Natural killer cell treated with Interleukin-12 subunit alpha and Interleukin-12 subunit beta and Interleukin-15 and Interleukin-18, amount 100 ng/mL, for 72 hours (primary cell): Measurements from ENCODE around the gene PHLDB3. TPM values are rescaled to one million over a fixed set of nuclear protein-coding genes. Genes with fewer than 3 reads are reported as not detected.

Experiments
- ATAC-seq, 2 donors: fragments of 150-1000 bp; cut with Tn5 transposase in 1 of 2; sonication (Bioruptor Pico), chemical (Tn5 transposase) in 1 of 2; 2 replicates each; pipeline ENCODE4 v1.10.0; 2021
- DNase-seq: peaks from one replicate; pipeline ENCODE4 v3.0.0; 2022; ENCODE audit warnings: low spot score
- H3K27ac Mint-ChIP-seq, 2 donors: 1 replicate in 1 of 2; 2 replicates in 1 of 2; pipeline ENCODE4 v1.8.0; 2022; ENCODE audit warnings: mixed read lengths in 2 of 2, mild to moderate bottlenecking in 1 of 2, moderate library complexity in 1 of 2
- H3K27me3 Mint-ChIP-seq, 2 donors: 1 replicate in 1 of 2; 2 replicates in 1 of 2; pipeline ENCODE4 v1.8.0; 2022; ENCODE audit warnings: mixed read lengths in 2 of 2
- H3K36me3 Mint-ChIP-seq: one replicate; pipeline ENCODE4 v1.8.0; 2022; ENCODE audit warnings: mixed read lengths
- H3K4me1 Mint-ChIP-seq, 2 donors: 1 replicate in 1 of 2; 2 replicates in 1 of 2; pipeline ENCODE4 v1.8.0; 2022; ENCODE audit warnings: low read depth in 2 of 2, mixed read lengths in 2 of 2, mild to moderate bottlenecking in 1 of 2
- H3K4me3 Mint-ChIP-seq: one replicate; pipeline ENCODE4 v1.8.0; 2022; ENCODE audit warnings: mixed read lengths
- H3K9me3 Mint-ChIP-seq: 2 replicates; pipeline ENCODE4 v1.8.0; 2022; ENCODE audit warnings: mixed read lengths
- total RNA-seq, 2 donors: library from RNA; stranded (reverse); gene quantifications; one replicate each; pipeline ENCODE4 v1.2.3, GENCODE V29; 2022

Gene PHLDB3
- total RNA-seq, 2 donors from 2014 or later, result 10.5 to 18.7 TPM

- no peak for ATAC-seq
- Mint-ChIP-seq H3K27me3 (peaks cover 0 to 5% of the 10 kb centered on the region in 2 donors), H3K27ac (peak within 1 kb of the TSS; percentile 80 to 90), H3K4me3 (peak within 1 kb of the TSS; percentile 89), H3K9me3 (no peaks in the 10 kb centered on the region), H3K36me3 (no peaks in the 10 kb centered on the region), H3K4me1 (peaks cover 14 to 24% of the 10 kb centered on the region in 2 donors)
- no peak for DNase-seq
Measured at GRCh38 chr19:43465468-43466120, 39.0 kb downstream of the PHLDB3 start, which contains the start of gene LYPD3. LYPD3 (minus strand) TSS chr19:43465608; CDS start chr19:43465571, 37 bp downstream.

GRCh38 chr19:43464134-43464775, 40.3 kb downstream of the PHLDB3 start:
- peak; percentile 57 to 70 for ATAC-seq
- Mint-ChIP-seq H3K36me3 (no peaks in the 10 kb centered on the region), H3K4me1 (peaks cover 14 to 24% of the 10 kb centered on the region in 2 donors), H3K27ac (peak overlapping the region; percentile 80 to 90), H3K27me3 (peaks cover 0 to 9% of the 10 kb centered on the region in 2 donors), H3K4me3 (peak overlapping the region; percentile 89), H3K9me3 (no peaks in the 10 kb centered on the region)
- peak; percentile 84 for DNase-seq

- H3K9me3 Mint-ChIP-seq, result no peaks in the 10 kb centered on the region
- H3K36me3 Mint-ChIP-seq, result no peaks in the 10 kb centered on the region
- H3K4me1 Mint-ChIP-seq, result peaks cover 14 to 24% of the 10 kb centered on the region in 2 donors
- H3K4me3 Mint-ChIP-seq, result peak overlapping the region; percentile 89
- H3K27ac Mint-ChIP-seq, result peak overlapping the region; percentile 80 to 90
- DNase-seq (peak; percentile 98), ATAC-seq (peak; percentile 95)
- peaks cover 0 to 9% of the 10 kb centered on the region in 2 donors for H3K27me3 Mint-ChIP-seq
Measured at GRCh38 chr19:43463381-43464133, 41.0 kb downstream of the PHLDB3 start.

GRCh38 chr19:43462785-43463380, 41.7 kb downstream of the PHLDB3 start:
- peaks cover 8 to 21% of the 10 kb centered on the region in 2 donors for H3K4me1 Mint-ChIP-seq
- ATAC-seq (no peak), DNase-seq (no peak)
- peaks cover 0 to 9% of the 10 kb centered on the region in 2 donors for H3K27me3 Mint-ChIP-seq
- H3K4me3 Mint-ChIP-seq, result peak overlapping the region; percentile 89
- peak overlapping the region; percentile 80 to 90 for H3K27ac Mint-ChIP-seq
- H3K9me3 Mint-ChIP-seq, result no peaks in the 10 kb centered on the region
- no peaks in the 10 kb centered on the region for H3K36me3 Mint-ChIP-seq

- peak; percentile 32 for DNase-seq
- Mint-ChIP-seq H3K4me3 (no peak overlapping the region), H3K27me3 (peaks cover 0 to 9% of the 10 kb centered on the region in 2 donors), H3K36me3 (no peaks in the 10 kb centered on the region), H3K9me3 (no peaks in the 10 kb centered on the region), H3K4me1 (peaks cover 4 to 20% of the 10 kb centered on the region in 2 donors), H3K27ac (no peak overlapping the region)
- no peak for ATAC-seq
Measured at GRCh38 chr19:43462383-43462782, 42.2 kb downstream of the PHLDB3 start.

GRCh38 chr19:43461303-43461702, 43.2 kb downstream of the PHLDB3 start:
- no peaks in the 10 kb centered on the region for H3K36me3 Mint-ChIP-seq
- peaks cover 0 to 9% of the 10 kb centered on the region in 2 donors for H3K27me3 Mint-ChIP-seq
- peaks cover 0 to 17% of the 10 kb centered on the region in 2 donors for H3K4me1 Mint-ChIP-seq
- ATAC-seq (no peak), DNase-seq (no peak)
- H3K9me3 Mint-ChIP-seq, result no peaks in the 10 kb centered on the region
- H3K27ac Mint-ChIP-seq, result no peak overlapping the region
- peak overlapping the region; percentile 10 for H3K4me3 Mint-ChIP-seq

GRCh38 chr19:43460362-43461016, 44.1 kb downstream of the PHLDB3 start:
- Mint-ChIP-seq H3K36me3 (no peaks in the 10 kb centered on the region), H3K4me1 (peaks cover 6 to 11% of the 10 kb centered on the region in 2 donors), H3K9me3 (no peaks in the 10 kb centered on the region), H3K4me3 (no peak overlapping the region), H3K27me3 (peaks cover 0 to 5% of the 10 kb centered on the region in 2 donors), H3K27ac (no peak overlapping the region)
- DNase-seq (peak; percentile 55), ATAC-seq (no peak)

GRCh38 chr19:43457809-43458208, 46.7 kb downstream of the PHLDB3 start:
- Mint-ChIP-seq H3K4me1 (peaks cover 0 to 8% of the 10 kb centered on the region in 2 donors), H3K27me3 (peaks cover 0 to 8% of the 10 kb centered on the region in 2 donors), H3K9me3 (no peaks in the 10 kb centered on the region), H3K4me3 (no peak overlapping the region), H3K36me3 (no peaks in the 10 kb centered on the region), H3K27ac (no peak overlapping the region)
- ATAC-seq, result no peak
- no peak for DNase-seq

- Mint-ChIP-seq H3K27me3 (peaks cover 5 to 12% of the 10 kb centered on the region in 2 donors), H3K4me3 (peak overlapping the region; percentile 18), H3K4me1 (peaks cover 2 to 8% of the 10 kb centered on the region in 2 donors), H3K9me3 (no peaks in the 10 kb centered on the region), H3K27ac (no peak overlapping the region), H3K36me3 (peaks cover 6% of the 10 kb centered on the region)
- no peak for ATAC-seq
- peak; percentile 13 for DNase-seq
Measured at GRCh38 chr19:43455321-43456113, 49.0 kb downstream of the PHLDB3 start.

- Mint-ChIP-seq H3K27ac (no peak overlapping the region), H3K36me3 (peaks cover 6% of the 10 kb centered on the region), H3K9me3 (no peaks in the 10 kb centered on the region), H3K27me3 (peaks cover 5 to 8% of the 10 kb centered on the region in 2 donors), H3K4me1 (peaks cover 2 to 8% of the 10 kb centered on the region in 2 donors), H3K4me3 (no peak overlapping the region)
- no peak for DNase-seq
- ATAC-seq, result no peak
Measured at GRCh38 chr19:43454031-43454430, 50.5 kb downstream of the PHLDB3 start.

- DNase-seq (no peak), ATAC-seq (no peak)
- Mint-ChIP-seq H3K9me3 (no peaks in the 10 kb centered on the region), H3K4me1 (peaks cover 2 to 8% of the 10 kb centered on the region in 2 donors), H3K36me3 (peaks cover 6% of the 10 kb centered on the region), H3K4me3 (no peak overlapping the region), H3K27me3 (peaks cover 5 to 8% of the 10 kb centered on the region in 2 donors), H3K27ac (no peak overlapping the region)
Measured at GRCh38 chr19:43452582-43452981, 52.0 kb downstream of the PHLDB3 start.

GRCh38 chr19:43450545-43450997, 54.0 kb downstream of the PHLDB3 start:
- peaks cover 5 to 8% of the 10 kb centered on the region in 2 donors for H3K27me3 Mint-ChIP-seq
- no peak for DNase-seq
- ATAC-seq, result no peak
- no peaks in the 10 kb centered on the region for H3K9me3 Mint-ChIP-seq
- no peak overlapping the region for H3K27ac Mint-ChIP-seq
- peaks cover 6% of the 10 kb centered on the region in 2 donors for H3K4me1 Mint-ChIP-seq
- H3K36me3 Mint-ChIP-seq, result peaks cover 6% of the 10 kb centered on the region
- no peak overlapping the region for H3K4me3 Mint-ChIP-seq
